Right lobe of liver (tissue), 6 donors: ENCODE results near the gene MCC. TPM values are rescaled to one million over a fixed set of nuclear protein-coding genes. Genes with fewer than 3 reads are reported as not detected.

ENCODE experiments used
- ATAC-seq, 4 donors: fragments of 200-7000 bp; cut with Tn5 transposase; one replicate each; pipeline ENCODE4 v1.9.1; 2020; ENCODE audit warnings: mild to moderate bottlenecking in 4 of 4, moderate library complexity in 4 of 4
- DNase-seq, 3 donors: peaks; one replicate each; pipeline ENCODE4 v3.0.0-alpha.2; 2020
- H3K27ac ChIP-seq, 3 donors: fragments of 200-600 bp; one replicate each; pipeline ENCODE4 v1.8.0; 2022
- H3K27me3 ChIP-seq, 2 donors: fragments of 200-600 bp; one replicate each; pipeline ENCODE4 v1.8.0; 2022
- H3K36me3 ChIP-seq, 4 donors: fragments of 200-600 bp; sonication (generic) in 1 of 4; one replicate each; pipeline versions ENCODE4 v1.5.1 to v1.8.0; 2017 to 2022; ENCODE audit warnings: control low read depth in 1 of 4
- H3K4me1 ChIP-seq, 4 donors: fragments of 200-600 bp; sonication (generic) in 1 of 4; one replicate each; pipeline versions ENCODE4 v1.5.1 to v1.8.0; 2017 to 2022; ENCODE audit warnings: control low read depth in 1 of 4
- H3K4me3 ChIP-seq, 3 donors: fragments of 200-600 bp; one replicate each; pipeline ENCODE4 v1.8.0; 2022
- H3K9me3 ChIP-seq, 4 donors: fragments of 200-600 bp; sonication (generic) in 1 of 4; one replicate each; pipeline versions ENCODE4 v1.5.1 to v1.8.0; 2017 to 2022; ENCODE audit warnings: control low read depth in 1 of 4
- CTCF ChIP-seq, 4 donors: fragments of 200-600 bp in 3 of 4; fragments of 450-650 bp in 1 of 4; IDR thresholded peaks; one replicate each; pipeline versions ENCODE4 v1.5.1 to v1.8.0; 2016 to 2022; ENCODE audit warnings: antibody characterized with exemption in 4 of 4, mild to moderate bottlenecking in 2 of 4
- POLR2A ChIP-seq: fragments of 450-650 bp; IDR thresholded peaks from one replicate; pipeline ENCODE4 v1.6.1; 2017; ENCODE audit warnings: antibody characterized with exemption, mild to moderate bottlenecking
- WGBS: methylation state at CpG from one replicate; pipeline ENCODE4 v1.1.6; 2018; ENCODE audit warnings: low coverage, low lambda C conversion rate; ENCODE audit not compliant: insufficient coverage; ENCODE audit errors: missing lambda C conversion rate; 5-methylcytosine and 5-hydroxymethylcytosine counted together
- intact Hi-C, 2 donors: fragments of 100-400 bp; cut with DNase I; formaldehyde crosslinking; loops; one replicate each; pipeline versions ENCODE4 v1.11.2 to v1.14.1; 2022
- total RNA-seq, 6 experiments: library from RNA; depleted of rRNA in 2 of 6; stranded (reverse); fragments of >200 nt in 2 of 6; fragmentation: NEBNext Ultra II Directional in 3 of 6; extraction: Animal tissue kit (Norgen Biotek cat#: 25700) in 3 of 6; gene quantifications; one replicate each; pipeline versions ENCODE4 v1.1.0 to v1.2.4, GENCODE V29; 2016 to 2023
- donor health status: DM: no; HTN: yes; CAD: no.
- donor health status: DM: no; HTN: no; CAD: no.
- donor health status: DM: no; HTN: no; CAD: no.
- donor health status: DM: no; HTN: yes; CAD: no.
- donor health status: DM: no; HTN: yes; CAD: no.

The MCC gene
- total RNA-seq, 6 experiments from 2014 or later, result 23.1 to 35.2 (median 26.1) TPM

DNA sequence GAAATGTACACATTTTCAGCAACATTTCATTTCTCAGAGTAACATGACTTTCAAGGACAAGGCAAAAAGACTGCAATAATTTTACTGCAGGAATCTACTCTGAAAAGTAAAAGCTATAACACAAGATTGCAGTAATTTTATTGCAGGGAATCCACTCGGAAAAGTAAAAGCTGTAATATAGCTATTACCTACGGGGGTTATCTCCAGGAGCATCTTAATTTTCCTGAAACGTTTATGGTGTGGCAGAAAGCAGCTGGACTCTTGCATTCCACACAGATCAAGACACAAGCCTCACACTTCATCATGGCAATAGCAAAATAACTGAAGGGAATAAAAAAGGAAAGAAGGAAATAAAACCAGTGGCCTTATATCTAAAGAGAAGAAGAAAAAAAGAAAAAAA is 224.7 kb downstream of the MCC start:
- WGBS, result 39% methylated on average over 3 of the region's 3 CpGs
- H3K27me3 ChIP-seq, result no peaks in the 10 kb centered on the region
- no peak for ATAC-seq
- H3K27ac ChIP-seq, result peak overlapping the region in 2 of 3 donors; percentile 23 to 63
- no peak for DNase-seq
- peaks cover 0 to 40% (median 7%) of the 10 kb centered on the region in 4 donors for H3K4me1 ChIP-seq
- no peak overlapping the region for H3K4me3 ChIP-seq
- H3K36me3 ChIP-seq, result no peaks in the 10 kb centered on the region
- no peak for TF ChIP-seq CTCF (IDR thresholded peaks at IDR 0.05)
- H3K9me3 ChIP-seq, result no peaks in the 10 kb centered on the region
- intact Hi-C loops, result no loop called here

DNA sequence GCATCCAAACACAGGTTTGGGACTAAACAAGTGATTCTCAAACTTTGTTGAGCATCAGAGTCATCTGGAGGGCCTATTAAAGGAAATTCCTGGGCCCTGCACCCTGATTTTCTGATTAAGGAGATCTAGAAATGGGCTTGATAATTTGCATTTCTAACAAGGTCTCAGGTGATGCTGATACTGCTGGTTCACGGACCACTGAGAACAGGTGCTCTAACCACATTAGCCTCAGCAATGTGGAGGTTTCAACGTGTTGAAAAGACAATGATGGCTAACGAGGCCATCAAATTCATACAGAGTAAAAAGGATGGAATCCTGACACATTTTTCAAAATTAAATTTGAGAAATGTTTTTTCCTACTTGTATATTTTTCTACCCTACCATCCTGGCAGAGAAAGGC is 225.6 kb downstream of the MCC start:
- no peak for DNase-seq
- H3K27me3 ChIP-seq, result no peaks in the 10 kb centered on the region
- no peak overlapping the region for H3K4me3 ChIP-seq
- H3K4me1 ChIP-seq, result peaks cover 0 to 42% (median 7%) of the 10 kb centered on the region in 4 donors
- intact Hi-C loops, result no loop called here
- WGBS, result 86% methylated on average over 2 of the region's 3 CpGs
- no peak for ATAC-seq
- H3K9me3 ChIP-seq, result no peaks in the 10 kb centered on the region
- TF ChIP-seq POLR2A, result no peak
- no peak for TF ChIP-seq CTCF (IDR thresholded peaks at IDR 0.05)
- H3K36me3 ChIP-seq, result no peaks in the 10 kb centered on the region
- no peak overlapping the region for H3K27ac ChIP-seq

- ATAC-seq, result no peak
- no peaks in the 10 kb centered on the region for H3K9me3 ChIP-seq
- intact Hi-C loops, result no loop called here
- no peaks in the 10 kb centered on the region for H3K36me3 ChIP-seq
- no peak for DNase-seq
- peaks cover 0 to 40% (median 9%) of the 10 kb centered on the region in 4 donors for H3K4me1 ChIP-seq
- H3K27ac ChIP-seq, result no peak overlapping the region
- H3K4me3 ChIP-seq, result no peak overlapping the region
- H3K27me3 ChIP-seq, result no peaks in the 10 kb centered on the region
- TF ChIP-seq POLR2A (no peak), CTCF (IDR thresholded peaks at IDR 0.05) (no peak)
Measured at GRCh38 chr5:113259034-113259433, 229.2 kb downstream of the MCC start.

DNA sequence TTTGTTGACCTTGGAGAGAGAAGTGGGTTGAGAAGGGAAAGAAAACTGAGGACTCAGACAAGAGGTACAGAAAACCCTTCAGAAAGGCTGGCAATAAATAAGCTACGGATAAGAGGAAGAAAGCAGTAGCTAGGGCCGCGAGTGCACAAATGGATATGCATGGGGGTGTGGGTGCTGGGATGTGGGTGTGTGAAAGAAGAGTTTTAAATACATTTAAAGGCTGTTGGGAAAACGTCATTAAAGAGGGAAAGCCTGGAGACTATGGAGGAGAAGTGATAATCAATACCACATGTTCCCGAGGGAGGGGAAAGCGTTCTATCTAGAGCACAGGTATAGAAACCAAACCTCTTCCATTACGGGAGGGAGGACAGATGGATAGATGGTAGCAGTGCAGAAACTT is 230.7 kb downstream of the MCC start:
- Histone ChIP-seq H3K27ac (peak overlapping the region in 2 of 3 donors; percentile 59 to 64), H3K9me3 (no peaks in the 10 kb centered on the region), H3K36me3 (no peaks in the 10 kb centered on the region), H3K4me1 (peaks cover 0 to 29% (median 9%) of the 10 kb centered on the region in 4 donors), H3K27me3 (no peaks in the 10 kb centered on the region), H3K4me3 (no peak overlapping the region)
- ATAC-seq, result no peak
- intact Hi-C loops, result no loop called here
- no peak for DNase-seq
- TF ChIP-seq CTCF (IDR thresholded peaks at IDR 0.05) (no peak), POLR2A (no peak)
- WGBS, result 95% methylated on average over 6 of the region's 7 CpGs
